ENCODE measurements around the gene MUC5B. TPM values are rescaled to one million over a fixed set of nuclear protein-coding genes. Genes with fewer than 3 reads are reported as not detected.

Gene MUC5B
- total RNA-seq, 1 experiment from 2014 or later, result 1.6 TPM

DNA sequence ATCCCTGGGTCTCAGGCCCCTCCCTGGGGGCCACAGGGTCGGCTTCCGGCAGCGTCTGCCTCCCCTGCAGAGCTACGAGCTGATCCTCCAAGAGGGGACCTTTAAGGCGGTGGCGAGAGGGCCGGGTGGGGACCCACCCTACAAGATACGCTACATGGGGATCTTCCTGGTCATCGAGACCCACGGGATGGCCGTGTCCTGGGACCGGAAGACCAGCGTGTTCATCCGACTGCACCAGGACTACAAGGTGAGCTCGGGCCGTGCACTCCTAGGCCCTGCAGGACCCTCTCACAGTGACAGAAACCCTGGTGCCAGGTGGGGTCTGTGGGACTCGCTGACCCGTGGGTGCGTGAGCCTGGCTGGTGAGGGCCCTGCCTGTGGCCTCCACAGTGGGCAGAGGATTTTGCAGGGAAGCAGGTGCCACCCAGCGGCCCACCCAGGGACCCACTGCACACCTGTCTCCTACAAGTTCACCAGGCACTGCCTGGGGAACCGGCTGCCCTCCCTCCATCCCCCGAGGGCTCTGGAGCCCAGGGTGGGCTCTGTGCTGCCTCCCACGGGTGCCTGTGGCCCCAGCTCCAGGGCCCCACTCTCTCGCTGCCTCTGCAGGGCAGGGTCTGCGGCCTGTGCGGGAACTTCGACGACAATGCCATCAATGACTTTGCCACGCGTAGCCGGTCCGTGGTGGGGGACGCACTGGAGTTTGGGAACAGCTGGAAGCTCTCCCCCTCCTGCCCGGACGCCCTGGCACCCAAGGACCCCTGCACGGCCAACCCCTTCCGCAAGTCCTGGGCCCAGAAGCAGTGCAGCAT is 13.7 kb downstream of the MUC5B start (continued):
- TF ChIP-seq ARID4B (CRISPR knock-in tag; IDR thresholded peaks at IDR 0.05; ENCODE audit: borderline replicate concordance), result no peak
- no peak for TF ChIP-seq ZNF219 (CRISPR knock-in tag; IDR thresholded peaks at IDR 0.05; ENCODE audit: borderline replicate concordance)
- TF ChIP-seq, protein P1, sequence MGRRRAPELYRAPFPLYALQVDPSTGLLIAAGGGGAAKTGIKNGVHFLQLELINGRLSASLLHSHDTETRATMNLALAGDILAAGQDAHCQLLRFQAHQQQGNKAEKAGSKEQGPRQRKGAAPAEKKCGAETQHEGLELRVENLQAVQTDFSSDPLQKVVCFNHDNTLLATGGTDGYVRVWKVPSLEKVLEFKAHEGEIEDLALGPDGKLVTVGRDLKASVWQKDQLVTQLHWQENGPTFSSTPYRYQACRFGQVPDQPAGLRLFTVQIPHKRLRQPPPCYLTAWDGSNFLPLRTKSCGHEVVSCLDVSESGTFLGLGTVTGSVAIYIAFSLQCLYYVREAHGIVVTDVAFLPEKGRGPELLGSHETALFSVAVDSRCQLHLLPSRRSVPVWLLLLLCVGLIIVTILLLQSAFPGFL (CRISPR knock-in tag; IDR thresholded peaks at IDR 0.05; ENCODE audit: borderline replicate concordance), result no peak
- TF ChIP-seq NFATC4 (CRISPR knock-in tag; IDR thresholded peaks at IDR 0.05), result no peak
- no peak for TF ChIP-seq E2F1 (CRISPR knock-in tag; IDR thresholded peaks at IDR 0.05)
- TF ChIP-seq HMGA2 (CRISPR knock-in tag; IDR thresholded peaks at IDR 0.05), result no peak
- no peak for TF ChIP-seq ZNF121 (CRISPR knock-in tag; IDR thresholded peaks at IDR 0.05)
- TF ChIP-seq RELA (CRISPR knock-in tag; IDR thresholded peaks at IDR 0.05; ENCODE audit: borderline replicate concordance), result no peak
- TF ChIP-seq, protein P2, sequence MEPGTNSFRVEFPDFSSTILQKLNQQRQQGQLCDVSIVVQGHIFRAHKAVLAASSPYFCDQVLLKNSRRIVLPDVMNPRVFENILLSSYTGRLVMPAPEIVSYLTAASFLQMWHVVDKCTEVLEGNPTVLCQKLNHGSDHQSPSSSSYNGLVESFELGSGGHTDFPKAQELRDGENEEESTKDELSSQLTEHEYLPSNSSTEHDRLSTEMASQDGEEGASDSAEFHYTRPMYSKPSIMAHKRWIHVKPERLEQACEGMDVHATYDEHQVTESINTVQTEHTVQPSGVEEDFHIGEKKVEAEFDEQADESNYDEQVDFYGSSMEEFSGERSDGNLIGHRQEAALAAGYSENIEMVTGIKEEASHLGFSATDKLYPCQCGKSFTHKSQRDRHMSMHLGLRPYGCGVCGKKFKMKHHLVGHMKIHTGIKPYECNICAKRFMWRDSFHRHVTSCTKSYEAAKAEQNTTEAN (CRISPR knock-in tag; IDR thresholded peaks at IDR 0.05), result no peak
- TF ChIP-seq SMAD4 (CRISPR knock-in tag; IDR thresholded peaks at IDR 0.05), result no peak
- TF ChIP-seq, protein P3, sequence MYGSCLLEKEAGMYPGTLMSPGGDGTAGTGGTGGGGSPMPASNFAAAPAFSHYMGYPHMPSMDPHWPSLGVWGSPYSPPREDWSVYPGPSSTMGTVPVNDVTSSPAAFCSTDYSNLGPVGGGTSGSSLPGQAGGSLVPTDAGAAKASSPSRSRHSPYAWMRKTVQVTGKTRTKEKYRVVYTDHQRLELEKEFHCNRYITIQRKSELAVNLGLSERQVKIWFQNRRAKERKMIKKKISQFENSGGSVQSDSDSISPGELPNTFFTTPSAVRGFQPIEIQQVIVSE (CRISPR knock-in tag; IDR thresholded peaks at IDR 0.05; ENCODE audit: borderline replicate concordance), result no peak
- no peak for TF ChIP-seq E2F5 (CRISPR knock-in tag; IDR thresholded peaks at IDR 0.05)
- no peak for TF ChIP-seq IRF2 (CRISPR knock-in tag; IDR thresholded peaks at IDR 0.05; ENCODE audit: borderline replicate concordance, low read depth)

GRCh38 chr11:1237128-1237580 is 14.3 kb downstream of the MUC5B start:
- ChIA-PET CTCF (no interaction called here), POLR2A (no interaction called here)
- no peak for DNase-seq (ENCODE audit: low spot score)
- peaks cover 9% of the 10 kb centered on the region for H3K9me3 Mint-ChIP-seq
- H3K36me3 Mint-ChIP-seq, result peaks cover 4% of the 10 kb centered on the region
- H3K27ac Mint-ChIP-seq, result no peak overlapping the region
- no peaks in the 10 kb centered on the region for H3K27me3 Mint-ChIP-seq (ENCODE audit: low read depth)
- H3K4me1 Mint-ChIP-seq, result no peaks in the 10 kb centered on the region
- no peak for ATAC-seq
- no peak overlapping the region for H3K4me3 Mint-ChIP-seq
- TF ChIP-seq, protein P4, sequence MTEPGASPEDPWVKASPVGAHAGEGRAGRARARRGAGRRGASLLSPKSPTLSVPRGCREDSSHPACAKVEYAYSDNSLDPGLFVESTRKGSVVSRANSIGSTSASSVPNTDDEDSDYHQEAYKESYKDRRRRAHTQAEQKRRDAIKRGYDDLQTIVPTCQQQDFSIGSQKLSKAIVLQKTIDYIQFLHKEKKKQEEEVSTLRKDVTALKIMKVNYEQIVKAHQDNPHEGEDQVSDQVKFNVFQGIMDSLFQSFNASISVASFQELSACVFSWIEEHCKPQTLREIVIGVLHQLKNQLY (CRISPR knock-in tag; IDR thresholded peaks at IDR 0.05), result no peak
- TF ChIP-seq ZNF138 (CRISPR knock-in tag; conservative IDR thresholded peaks at IDR 0.05) (no peak), OVOL2 (CRISPR knock-in tag; IDR thresholded peaks at IDR 0.05; ENCODE audit: borderline replicate concordance) (no peak), E2F4 (CRISPR knock-in tag; IDR thresholded peaks at IDR 0.05; ENCODE audit: borderline replicate concordance, low read depth) (no peak), SMAD3 (CRISPR knock-in tag; IDR thresholded peaks at IDR 0.05; ENCODE audit: borderline replicate concordance) (no peak), ZNF263 (CRISPR knock-in tag; IDR thresholded peaks at IDR 0.05; ENCODE audit: low read depth) (no peak), RELA (CRISPR knock-in tag; IDR thresholded peaks at IDR 0.05; ENCODE audit: borderline replicate concordance) (no peak)
- TF ChIP-seq, protein P5, sequence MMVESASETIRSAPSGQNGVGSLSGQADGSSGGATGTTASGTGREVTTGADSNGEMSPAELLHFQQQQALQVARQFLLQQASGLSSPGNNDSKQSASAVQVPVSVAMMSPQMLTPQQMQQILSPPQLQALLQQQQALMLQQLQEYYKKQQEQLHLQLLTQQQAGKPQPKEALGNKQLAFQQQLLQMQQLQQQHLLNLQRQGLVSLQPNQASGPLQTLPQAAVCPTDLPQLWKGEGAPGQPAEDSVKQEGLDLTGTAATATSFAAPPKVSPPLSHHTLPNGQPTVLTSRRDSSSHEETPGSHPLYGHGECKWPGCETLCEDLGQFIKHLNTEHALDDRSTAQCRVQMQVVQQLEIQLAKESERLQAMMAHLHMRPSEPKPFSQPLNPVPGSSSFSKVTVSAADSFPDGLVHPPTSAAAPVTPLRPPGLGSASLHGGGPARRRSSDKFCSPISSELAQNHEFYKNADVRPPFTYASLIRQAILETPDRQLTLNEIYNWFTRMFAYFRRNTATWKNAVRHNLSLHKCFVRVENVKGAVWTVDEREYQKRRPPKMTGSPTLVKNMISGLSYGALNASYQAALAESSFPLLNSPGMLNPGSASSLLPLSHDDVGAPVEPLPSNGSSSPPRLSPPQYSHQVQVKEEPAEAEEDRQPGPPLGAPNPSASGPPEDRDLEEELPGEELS (CRISPR knock-in tag; IDR thresholded peaks at IDR 0.05), result no peak

Measured in WTC11 (cell line).